Activated T-cell treated with anti-CD3 and anti-CD28 coated beads for 1 hour (primary cell): ENCODE results near the gene SIK2.
"Not testable (repeated sequence)": the region's sequence is repeated elsewhere in the genome, so short reads cannot be mapped to it uniquely, and the experiment has no call there.

Experiments used
- DNase-seq: peaks from one replicate; pipeline ENCODE4 v3.0.0-alpha.2; 2020; ENCODE audit warnings: low read depth

The SIK2 gene

DNA sequence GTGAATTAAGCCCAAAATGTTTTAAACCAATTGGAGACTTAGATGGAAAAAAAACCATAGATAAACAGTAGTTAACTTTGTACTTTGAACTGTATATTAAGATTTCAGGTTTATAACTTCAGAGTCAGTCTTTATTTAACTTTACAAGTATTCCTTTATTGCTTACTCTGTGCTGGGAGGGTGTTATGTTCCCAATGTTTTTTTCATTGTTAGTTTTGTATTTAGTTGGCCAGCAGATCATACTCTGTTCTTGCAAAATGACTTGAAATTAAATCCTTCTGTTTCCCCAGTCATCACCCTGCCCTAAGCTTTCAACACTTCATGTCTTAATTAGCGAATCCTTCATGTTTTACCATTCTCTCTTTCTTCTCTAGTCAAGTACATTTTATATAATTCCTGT, 25.3 kb downstream of the SIK2 start:
- DNase-seq = no peak

DNA sequence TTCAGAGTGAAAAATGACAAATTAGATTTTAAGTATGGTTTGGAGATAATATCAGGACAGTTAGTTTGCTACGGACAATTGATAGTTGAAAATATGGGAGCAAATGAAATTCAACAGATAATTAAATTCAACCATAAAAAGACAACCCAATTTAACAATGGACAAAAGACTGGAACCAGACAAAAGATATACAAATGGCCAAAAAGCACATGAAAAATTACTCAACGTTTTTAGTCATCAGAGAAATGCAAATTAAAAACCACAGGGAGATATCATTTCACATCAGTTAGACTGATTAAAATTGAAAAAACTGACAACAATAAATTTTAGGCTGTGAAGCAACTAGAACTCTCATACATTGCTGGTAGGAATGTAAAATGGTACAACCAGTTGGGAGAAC, 27.2 kb downstream of the SIK2 start:
- DNase-seq = no peak

DNA sequence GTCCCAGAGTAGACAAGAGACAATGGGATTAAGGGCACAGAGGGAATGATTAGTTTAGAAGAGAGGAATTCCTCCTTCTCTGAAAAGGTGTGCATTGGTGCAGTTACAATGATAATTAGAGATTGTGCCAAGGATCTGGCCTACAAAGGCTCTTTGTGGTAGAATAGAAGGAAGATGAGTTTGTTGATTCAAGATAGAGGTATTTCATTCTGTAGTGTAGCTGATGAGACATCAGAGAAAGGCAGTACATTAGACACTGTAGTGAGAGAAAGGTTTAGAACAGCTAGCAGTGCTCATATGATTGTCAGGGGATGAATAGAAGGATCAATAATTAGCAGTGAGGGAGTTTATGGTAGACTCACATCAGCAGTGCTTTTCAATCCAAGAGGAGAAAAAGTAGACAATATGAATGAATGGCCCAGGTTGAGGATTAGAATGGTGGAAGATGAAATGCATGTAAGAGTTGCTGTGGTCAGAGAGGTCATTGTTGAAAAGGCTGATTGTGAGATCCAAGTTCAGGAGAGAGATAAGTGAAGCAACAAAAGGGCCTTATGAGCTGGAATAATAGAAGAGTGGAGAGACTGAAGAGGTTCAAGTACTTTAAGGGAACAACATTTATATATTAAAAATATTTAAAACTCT, 28.9 kb downstream of the SIK2 start:
- no peak for DNase-seq

DNA sequence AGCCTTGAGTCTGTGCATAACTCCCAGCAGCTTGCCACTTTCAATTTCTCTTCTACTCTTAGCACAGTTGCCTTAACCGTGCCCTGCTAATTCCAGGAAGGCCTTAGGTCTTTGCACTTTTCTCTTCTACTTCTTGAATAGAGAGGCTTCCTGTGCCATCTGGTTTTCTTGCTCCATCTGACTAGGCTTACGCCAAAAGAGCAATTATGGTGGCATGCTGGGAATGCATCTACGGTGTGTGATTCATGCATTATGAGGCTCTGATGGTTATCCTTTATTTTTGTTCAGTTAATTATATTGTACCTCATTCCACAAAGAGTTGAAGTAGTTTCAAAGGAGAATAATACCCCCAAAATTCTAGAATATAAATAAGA, 29.4 kb downstream of the SIK2 start:
- DNase-seq = no peak

DNA sequence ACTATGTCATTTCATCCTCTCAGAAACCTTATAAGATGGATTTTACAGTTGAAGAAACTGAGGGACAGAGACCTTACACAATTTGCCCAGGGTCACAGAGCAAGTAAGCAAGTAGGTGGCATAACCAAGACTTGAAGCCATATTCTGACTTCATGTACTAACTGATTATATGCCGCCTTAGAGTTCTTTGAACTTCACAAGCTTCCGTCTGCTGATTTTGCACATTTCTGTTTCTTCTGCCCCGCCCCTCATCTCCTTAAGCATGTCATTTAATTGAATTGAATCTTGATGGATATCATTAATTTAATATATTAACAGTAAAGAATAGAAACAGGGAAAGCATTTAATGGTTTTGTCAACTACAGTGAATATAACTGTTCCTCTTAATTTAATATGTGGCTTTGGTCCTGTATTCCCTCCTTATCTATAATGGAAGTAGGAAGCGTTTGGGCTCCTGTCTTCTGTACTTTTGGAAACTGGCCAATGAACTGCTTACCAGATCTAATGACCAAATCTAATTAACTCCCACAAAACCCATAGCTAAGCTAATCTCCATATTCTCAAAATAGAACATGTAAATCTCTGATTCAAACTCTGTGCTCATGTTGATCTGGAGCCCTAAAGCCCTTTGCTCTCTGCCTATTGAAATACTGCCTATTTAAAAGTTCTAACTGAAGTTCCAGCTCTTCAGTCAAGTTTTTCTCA, 30.4 kb downstream of the SIK2 start:
- no peak for DNase-seq

DNA sequence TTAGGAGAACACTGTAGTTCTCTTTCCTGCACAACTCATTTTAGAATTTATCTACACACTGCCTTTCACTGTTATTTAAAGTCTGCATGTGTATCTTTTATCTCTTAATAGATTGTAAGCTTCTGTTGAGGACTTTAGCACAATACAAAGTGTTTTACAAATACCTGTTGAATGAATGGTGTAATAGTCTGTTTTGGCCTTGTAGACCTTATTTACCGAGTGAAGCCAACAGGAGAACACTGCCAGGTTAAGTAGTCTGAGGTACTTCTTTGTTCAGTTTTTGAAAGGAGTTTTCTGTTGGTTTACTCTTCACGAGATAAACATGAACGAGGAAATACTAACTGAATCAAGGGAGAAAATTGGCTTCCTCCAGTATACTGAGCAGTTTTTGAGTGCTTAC, 31.0 kb downstream of the SIK2 start:
- no peak for DNase-seq

DNA sequence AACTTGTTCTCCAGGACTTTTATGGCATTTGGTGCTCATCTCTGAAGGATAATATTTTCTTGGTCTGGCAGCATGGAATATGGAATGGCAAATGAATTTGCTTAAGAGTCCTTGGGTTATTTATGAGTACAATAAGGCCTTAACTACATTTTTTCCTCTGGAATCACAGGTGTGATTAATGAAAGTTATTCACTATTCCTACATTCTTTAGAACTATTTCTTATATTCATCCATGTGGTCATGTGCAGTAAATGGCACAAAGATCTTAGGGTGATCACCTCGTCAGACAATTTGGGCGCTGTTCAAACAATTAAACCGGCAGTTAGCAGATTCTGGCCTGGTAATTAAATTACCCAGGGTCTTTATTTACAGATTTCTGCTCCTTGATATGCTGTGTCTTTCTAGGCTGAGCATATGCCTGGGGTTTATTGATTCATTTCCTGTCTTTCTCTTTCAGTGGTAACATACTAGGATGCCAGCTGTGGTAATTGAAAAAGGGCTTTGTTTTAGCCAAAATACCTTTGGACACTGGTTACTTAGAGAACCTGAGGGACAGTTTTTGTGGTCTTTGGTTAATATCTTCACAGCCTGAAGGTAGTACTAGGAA, 31.6 kb downstream of the SIK2 start:
- DNase-seq = no peak

DNA sequence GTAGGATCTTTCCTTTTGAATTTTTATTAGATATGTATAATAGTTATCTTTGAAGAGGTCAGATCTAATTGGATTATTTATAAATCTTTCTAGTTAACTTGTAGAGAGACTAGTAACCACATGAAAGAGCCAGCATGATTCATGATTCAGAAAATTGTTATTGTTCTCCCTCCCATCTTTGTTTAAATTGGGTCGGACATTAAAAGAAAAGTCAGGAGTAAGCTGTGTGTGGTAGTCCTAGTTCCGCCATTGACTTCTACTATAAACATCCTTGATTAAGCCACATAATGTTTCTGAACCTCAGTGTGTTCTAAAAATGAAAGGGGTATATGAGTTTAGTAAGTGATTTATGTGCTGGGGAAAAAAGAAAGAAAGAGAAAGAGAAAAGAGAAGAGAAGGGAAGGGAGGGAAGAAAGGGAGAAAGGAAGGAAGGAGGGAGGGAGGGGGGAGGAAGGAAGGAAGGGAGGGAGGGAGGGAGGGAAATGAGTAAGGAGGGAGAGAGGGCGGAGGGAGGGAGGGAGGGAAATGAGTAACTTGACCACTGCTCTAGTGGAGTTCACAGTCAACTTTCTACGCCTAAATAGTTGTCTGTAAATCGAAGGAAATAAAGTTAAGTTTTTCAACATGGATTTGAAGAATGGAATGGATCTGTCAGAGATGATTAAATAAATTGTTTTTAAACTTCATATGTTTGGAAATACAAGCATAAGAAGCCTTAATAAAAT, 32.9 kb downstream of the SIK2 start:
- no peak for DNase-seq

DNA sequence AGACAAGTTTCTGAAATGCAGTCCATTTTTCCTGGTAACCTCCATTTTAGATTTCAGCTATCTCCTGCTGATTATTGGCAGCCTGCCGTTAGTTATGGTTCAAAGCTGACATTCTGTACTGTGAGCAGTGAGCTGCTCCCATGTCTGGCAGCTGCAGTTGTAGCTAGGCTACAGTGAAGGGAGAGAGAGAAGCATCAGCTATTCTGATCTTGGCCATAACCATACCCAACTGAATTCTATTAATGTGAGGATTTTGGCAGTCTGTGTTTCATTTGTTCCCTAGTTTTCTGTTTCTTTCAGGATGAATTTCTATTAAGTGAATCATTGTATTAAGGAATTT, 33.4 kb downstream of the SIK2 start:
- DNase-seq = no peak

DNA sequence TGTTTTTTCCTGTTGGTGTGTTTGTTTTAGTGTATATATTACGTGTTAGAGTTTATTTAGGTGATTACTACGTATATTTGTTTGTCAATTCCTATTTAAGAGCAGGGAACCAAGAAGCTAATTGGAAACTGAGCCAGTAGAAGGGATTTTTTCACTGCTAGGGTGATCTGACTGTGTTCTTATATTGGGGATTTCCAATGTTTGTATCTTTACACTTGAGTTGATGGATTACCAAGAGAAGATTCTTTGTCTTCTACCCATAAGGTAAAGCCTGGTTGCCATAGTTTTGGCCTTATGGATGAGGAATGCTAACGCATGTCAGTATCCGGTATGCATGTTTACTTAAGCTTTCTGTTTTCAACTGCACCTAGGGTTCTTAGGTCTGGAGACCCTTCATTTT, 35.6 kb downstream of the SIK2 start:
- no peak for DNase-seq

DNA sequence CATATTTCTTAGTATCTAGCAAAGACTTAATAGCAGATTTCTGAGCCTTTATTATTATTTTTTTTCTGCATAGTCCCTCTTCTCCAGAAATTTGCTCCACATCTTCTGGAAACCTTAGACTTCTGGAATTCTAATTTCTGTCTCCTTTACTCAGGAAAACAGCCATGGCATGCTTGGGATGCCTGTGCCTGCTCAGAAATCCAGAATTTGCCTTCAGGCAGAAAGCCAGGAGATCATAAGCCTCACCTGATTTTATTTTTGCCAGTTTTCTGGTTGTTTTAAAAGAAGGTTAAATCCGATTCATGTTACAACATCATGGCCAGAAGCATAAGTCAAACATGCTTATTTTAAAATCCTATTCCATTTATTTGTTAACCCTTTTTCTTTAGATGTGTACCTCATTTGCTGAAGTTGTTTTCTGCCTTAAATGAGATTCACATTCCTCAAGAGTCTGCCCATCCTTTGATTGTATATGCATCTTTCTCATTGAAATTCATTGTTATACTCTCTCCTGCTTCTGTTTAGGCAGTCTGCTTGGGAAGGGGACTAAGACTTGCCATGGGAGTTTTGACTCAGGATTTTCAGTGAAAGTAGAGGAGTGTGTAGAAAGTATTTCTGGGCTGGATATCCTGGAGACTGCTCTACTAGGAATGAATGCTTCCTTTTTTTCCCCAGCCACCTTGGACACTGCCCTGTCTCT, 37.1 kb downstream of the SIK2 start:
- no peak for DNase-seq

DNA sequence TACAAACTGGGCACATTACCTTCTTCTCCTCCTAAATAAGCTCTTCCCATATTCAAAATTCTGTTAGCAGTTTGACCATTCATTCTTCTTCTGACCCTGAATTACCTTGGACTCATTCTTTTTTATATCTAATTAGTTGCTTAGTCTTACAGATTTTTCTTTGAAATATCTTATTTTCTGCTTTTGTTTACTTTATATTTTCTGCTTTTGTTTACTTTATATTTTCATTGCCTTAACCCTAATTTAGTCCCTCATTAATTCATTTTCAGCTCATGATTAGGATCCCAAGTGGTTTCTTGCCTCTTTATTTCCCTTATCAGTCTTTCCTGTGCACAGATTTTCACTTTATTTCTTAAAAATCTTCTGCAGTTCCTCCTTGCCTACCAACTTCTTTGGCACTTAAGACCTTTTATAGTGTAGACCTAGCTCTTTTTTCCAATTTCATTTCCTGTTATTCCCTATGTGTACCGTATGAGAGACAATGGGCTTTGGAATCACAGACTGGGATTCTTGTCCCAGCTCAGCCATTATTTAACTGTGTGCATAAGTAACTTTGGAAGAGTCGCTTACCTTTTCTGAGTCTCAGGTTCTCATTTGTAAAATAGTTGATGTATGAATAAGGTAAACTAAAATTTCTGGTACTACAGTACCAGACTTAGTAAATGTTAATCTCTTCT, 39.2 kb downstream of the SIK2 start:
- DNase-seq = no peak

DNA sequence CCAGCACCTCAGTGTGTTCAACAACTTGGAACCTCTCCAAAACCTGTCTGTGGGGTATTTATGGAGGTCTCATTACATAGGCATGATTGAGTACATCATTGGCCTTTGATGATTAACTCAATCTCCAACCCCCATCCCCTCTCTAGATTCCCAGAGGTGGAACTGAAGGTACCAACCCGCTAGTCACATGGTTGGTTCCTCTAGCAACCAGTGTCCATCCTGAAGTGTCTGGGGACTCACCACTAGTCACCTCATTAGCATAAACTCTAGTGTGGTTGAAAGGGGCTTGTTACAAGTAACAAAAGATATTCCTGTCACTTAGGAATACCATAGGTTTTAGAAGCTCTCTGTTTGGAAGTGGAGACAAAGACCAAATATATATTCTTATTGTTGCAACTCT, 40.3 kb downstream of the SIK2 start:
- no peak for DNase-seq

DNA sequence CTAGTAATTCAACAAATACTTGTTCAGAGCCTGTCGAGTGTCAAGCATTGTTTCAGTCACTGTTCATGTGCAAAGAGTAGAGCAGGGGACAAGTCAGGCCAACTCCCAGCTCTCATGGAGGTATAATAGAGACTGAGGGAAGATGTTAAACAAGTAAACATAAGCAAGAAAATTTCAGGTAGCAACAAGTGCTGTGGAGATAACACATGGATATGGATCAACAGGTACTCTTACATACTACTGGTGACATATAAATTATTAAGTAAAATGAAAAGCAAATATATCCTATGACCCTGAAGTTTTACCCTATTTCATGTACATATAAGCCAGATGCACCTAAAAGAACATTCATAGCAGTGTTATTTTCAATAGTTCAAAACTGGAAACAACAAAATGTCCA, 42.7 kb downstream of the SIK2 start:
- no peak for DNase-seq

DNA sequence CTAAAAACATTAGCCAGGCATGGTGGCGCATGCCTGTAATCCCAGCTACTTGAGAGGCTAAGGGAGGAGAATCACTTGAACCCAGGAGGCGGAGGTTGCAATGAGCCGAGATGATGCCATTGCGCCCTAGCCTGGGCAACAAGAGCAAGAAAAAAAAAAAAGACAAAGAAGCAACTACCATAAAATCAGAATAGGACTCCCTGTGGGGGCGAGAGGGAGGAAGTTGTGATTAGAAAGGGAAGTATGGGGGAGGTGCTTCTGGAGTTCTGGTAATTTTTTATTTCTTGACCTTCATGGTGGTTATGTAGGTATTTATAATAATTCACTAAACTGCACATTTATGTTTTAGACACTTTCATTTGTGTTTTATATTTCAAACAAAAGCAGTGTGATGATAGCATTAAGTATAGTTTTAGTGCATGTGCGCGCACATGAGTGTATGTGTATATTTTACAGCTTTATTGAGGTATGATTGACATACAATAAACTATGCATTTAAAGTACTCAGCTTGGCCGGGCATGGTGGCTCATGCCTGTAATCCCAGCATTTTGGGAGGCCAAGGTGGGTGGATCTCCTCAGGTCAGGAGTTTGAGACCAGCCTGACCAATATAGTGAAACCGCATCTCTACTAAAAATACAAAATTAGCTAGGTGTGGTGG, 43.5 kb downstream of the SIK2 start:
- DNase-seq = no peak

DNA sequence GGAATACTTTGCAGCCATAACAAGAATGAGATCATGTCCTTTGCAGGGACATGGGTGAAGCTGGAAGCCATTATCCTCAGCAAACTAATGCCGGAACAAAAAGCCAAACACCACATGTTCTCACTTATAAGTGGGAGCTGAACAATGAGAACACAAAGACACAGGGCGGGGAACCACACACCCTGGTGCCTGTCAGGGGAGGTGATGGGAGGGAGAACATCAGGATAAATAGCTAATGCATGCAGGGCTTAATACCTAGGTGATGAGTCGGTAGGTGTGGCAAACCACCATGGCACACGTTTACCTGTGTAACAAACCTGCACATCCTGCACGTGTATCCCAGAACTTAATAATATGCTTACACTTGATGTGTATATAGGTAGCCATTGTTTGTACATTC, 49.1 kb downstream of the SIK2 start:
- not testable (repeated sequence) for DNase-seq

DNA sequence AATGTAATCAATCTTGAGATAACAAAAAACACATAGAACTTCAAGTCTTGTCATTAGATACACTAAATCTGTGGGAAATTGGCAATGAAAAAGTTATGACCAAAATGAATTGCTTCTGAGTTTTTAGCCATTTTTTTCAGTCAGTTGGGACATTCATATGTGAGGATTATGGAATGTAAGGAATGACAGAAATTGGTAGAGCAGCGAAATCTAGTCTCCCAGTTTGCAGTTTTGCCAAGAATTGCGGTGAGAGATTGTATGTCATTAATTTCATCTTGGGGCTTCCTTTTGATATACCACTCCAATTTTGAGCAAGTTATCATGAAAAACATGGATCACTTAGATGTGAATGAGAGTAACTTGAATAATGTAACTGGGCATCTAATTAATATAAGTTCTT, 49.9 kb downstream of the SIK2 start:
- no peak for DNase-seq

DNA sequence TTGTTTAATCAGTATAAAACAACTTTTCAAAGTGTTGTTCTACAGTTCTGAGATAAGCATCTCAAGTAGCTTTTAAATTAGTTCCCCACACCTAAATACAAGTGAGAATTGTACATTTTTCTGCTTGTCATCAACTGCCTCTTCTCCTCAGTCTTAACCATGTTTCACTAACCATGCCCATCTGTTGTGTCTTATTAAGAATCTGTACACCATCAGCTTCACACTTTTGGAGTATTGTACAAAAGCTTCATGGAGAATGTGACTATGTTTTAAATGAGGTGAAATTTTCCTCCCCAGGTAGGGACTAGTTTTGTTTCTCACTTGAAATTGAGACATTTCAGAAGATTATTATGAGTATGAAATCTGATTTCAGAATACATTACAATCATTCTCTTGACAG, 52.4 kb downstream of the SIK2 start:
- DNase-seq = no peak

DNA sequence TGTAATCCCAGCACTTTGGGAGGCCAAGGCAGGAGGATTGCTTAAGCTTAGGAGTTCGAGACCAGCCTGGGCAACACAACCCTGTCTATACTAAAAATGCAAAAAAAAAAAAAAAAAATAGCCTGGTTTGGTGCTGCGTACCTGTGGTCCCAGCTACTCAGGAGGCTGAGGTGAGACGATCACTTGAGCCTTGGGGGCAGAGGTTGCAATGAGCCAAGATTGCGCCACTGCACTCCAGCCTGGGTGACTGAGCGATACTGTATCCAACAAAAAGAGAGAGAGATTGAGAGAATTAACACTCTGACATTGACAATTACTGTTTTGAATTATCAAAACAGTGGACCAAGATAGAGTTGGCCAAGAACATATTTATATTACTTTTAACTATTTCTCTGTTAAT, 53.7 kb downstream of the SIK2 start:
- DNase-seq = no peak

DNA sequence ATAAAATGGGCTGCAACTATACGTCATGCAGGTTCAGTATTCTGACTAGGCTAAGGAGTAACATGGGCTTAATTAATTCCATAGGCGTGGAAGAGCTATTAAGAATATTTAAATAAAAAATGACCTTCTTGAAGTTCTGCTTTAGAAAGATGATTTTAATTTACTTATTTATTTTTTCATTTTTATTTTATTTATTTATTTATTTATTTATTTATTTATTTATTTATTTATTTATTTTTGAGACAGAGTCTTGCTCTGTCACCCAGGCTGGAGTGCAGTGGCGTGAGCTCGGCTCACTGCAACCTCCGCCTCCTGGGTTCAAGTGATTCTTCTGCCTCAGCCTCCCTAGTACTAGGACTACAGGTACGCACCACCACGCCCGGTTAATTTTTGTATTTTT, 55.7 kb downstream of the SIK2 start:
- not testable (repeated sequence) for DNase-seq

DNA sequence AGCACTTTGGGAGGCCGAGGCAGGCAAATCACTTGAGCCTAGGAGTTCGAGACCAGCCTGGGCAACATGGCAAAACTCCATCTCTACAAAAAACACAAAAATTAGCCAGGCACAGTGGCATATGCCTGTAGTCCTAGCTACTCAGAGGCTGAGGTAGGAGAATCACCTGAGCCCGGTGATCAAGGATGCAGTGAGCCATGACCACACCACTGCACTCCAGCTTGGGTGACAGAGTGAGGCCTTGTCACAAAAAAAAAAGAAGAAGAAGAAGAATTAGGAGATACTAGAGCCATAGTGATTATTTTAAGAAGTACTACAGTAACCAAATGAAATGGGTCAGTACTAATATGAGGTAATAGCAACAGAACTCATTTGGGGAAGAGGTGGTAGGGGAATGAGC, 56.2 kb downstream of the SIK2 start:
- not testable (repeated sequence) for DNase-seq
